OCI-LY7 (cell line): Measurements from ENCODE around the gene MVD. TPM values are rescaled to one million over a fixed set of nuclear protein-coding genes. Genes with fewer than 3 reads are reported as not detected.

Experiments
- BruUV-seq: library from RNA; stranded (reverse); fragments of 400-500 nt; replicated peaks from 2 replicates; lab custom pipeline; 2021; lab: Mats Ljungman, UMichigan
- CTCF ChIA-PET: fragments of 300-600 bp; sonication (Branson Sonifier 250); formaldehyde crosslinking; loops from one replicate; lab custom pipeline; 2022; ENCODE audit warnings: antibody characterized with exemption; ENCODE audit not compliant: unreplicated experiment; lab: Charles Lee
- POLR2A ChIA-PET: fragments of 300-600 bp; sonication (Branson Sonifier 250); formaldehyde crosslinking; loops from one replicate; lab custom pipeline; 2022; ENCODE audit warnings: antibody characterized with exemption; lab: Charles Lee
- DNase-seq: peaks from one replicate; pipeline ENCODE4 v3.0.0-alpha.2; 2015; ENCODE audit warnings: low spot score
- H2AFZ ChIP-seq: fragments of 200-600 bp; sonication (generic), shearing (Covaris generic); 2 replicates; pipeline ENCODE4 v1.6.1; 2014; ENCODE audit warnings: mild to moderate bottlenecking, antibody characterized with exemption, low read length, moderate library complexity
- H3K27ac ChIP-seq: fragments of 200-600 bp; sonication (generic); 2 replicates; pipeline ENCODE4 v1.5.1; 2014; ENCODE audit warnings: mixed run types, low read depth, mild to moderate bottlenecking, moderate library complexity, low read length, inconsistent platforms; ENCODE audit not compliant: poor library complexity, severe bottlenecking
- H3K36me3 ChIP-seq: fragments of 200-600 bp; sonication (generic); 2 replicates; pipeline ENCODE4 v1.6.1; 2014; ENCODE audit warnings: mild to moderate bottlenecking, antibody characterized with exemption, low read length, moderate library complexity, mixed read lengths; ENCODE audit not compliant: insufficient read depth
- H3K4me1 ChIP-seq: fragments of 200-600 bp; sonication (generic); 2 replicates; pipeline ENCODE4 v1.5.1; 2014; ENCODE audit warnings: mild to moderate bottlenecking, low read length; ENCODE audit not compliant: insufficient read depth, poor library complexity, severe bottlenecking
- H3K4me2 ChIP-seq: fragments of 200-600 bp; sonication (generic); 2 replicates; pipeline ENCODE4 v1.6.1; 2014; ENCODE audit warnings: mild to moderate bottlenecking, low read length
- H3K4me3 ChIP-seq: fragments of 200-600 bp; sonication (generic); 2 replicates; pipeline ENCODE4 v1.5.1; 2014; ENCODE audit warnings: mild to moderate bottlenecking, low read depth, low read length; ENCODE audit not compliant: poor library complexity, severe bottlenecking
- H3K79me2 ChIP-seq: fragments of 200-600 bp; sonication (generic); 2 replicates; pipeline ENCODE4 v1.6.1; 2016; ENCODE audit warnings: low read depth, mild to moderate bottlenecking, low read length, moderate library complexity, mixed read lengths; ENCODE audit not compliant: insufficient read depth
- H3K9me2 ChIP-seq: fragments of 200-600 bp; sonication (generic); 2 replicates; pipeline ENCODE4 v1.6.1; 2016; ENCODE audit warnings: mild to moderate bottlenecking, low read length, mixed read lengths; ENCODE audit not compliant: insufficient read depth
- H3K9me3 ChIP-seq: fragments of 200-600 bp; sonication (generic); 2 replicates; pipeline ENCODE4 v1.6.1; 2014; ENCODE audit warnings: mild to moderate bottlenecking, mixed run types, low read length, mixed read lengths
- H4K20me1 ChIP-seq: fragments of 200-600 bp; sonication (generic); 2 replicates; pipeline ENCODE4 v1.6.1; 2014; ENCODE audit warnings: mild to moderate bottlenecking, antibody characterized with exemption, low read length, moderate library complexity, mixed read lengths; ENCODE audit not compliant: insufficient read depth
- CTCF ChIP-seq: fragments of 200-600 bp; sonication (generic); conservative IDR thresholded peaks from 2 replicates; pipeline ENCODE4 v1.5.1; 2014; ENCODE audit warnings: mild to moderate bottlenecking, antibody characterized with exemption, low read length, moderate library complexity, mixed read lengths
- EZH2phosphoT487 ChIP-seq: fragments of 200-600 bp; sonication (generic); IDR thresholded peaks from 2 replicates; pipeline ENCODE4 v1.6.1; 2018; ENCODE audit warnings: low read depth, borderline replicate concordance, mild to moderate bottlenecking, mixed run types, antibody characterized with exemption, low read length, moderate library complexity, mixed read lengths
- intact Hi-C: fragments of 100-400 bp; cut with micrococcal nuclease; formaldehyde crosslinking; loops from one replicate; pipeline ENCODE4 v1.10.0; 2022; ENCODE audit not compliant: unreplicated experiment
- total RNA-seq, 2 experiments: library from RNA; depleted of rRNA in 1 of 2; stranded (reverse); fragments of >200 nt in 1 of 2; shearing (Covaris generic) in 1 of 2; gene quantifications; 2 replicates each; pipeline ENCODE4 v1.2.3, GENCODE V29; 2014 to 2022

The MVD gene
- total RNA-seq, 2 experiments from 2014 or later: 65.6 to 158 TPM

- TF ChIP-seq EZH2phosphoT487: no peak
- no peak for TF ChIP-seq CTCF
- ChIA-PET POLR2A (no interaction called here), CTCF (interaction anchor here (1.5 kb wide), 1 partner anchor 31 kb away, joined by 3 read pairs; no protein-coding TSS in a partner anchor)
- peak; percentile 35 for DNase-seq
- H3K36me3 ChIP-seq: peaks cover 4% of the 10 kb centered on the region; the same call in 1 of the 2 replicates
- no peaks in the 10 kb centered on the region for H3K9me2 ChIP-seq
- peak overlapping the region; percentile 9 for H3K27ac ChIP-seq
- peak overlapping the region; percentile 88 for H3K4me2 ChIP-seq
- peak overlapping the region; percentile 89 for H3K4me3 ChIP-seq
- no peaks in the 10 kb centered on the region for H4K20me1 ChIP-seq
- BruUV-seq: no TSS peak
- peak overlapping the region; percentile 18; the same call in 1 of the 2 replicates for H2AFZ ChIP-seq
- intact Hi-C loops: loop anchor here (2.0 kb wide), 1 partner anchor 76 kb away; no protein-coding TSS in a partner anchor
- H3K9me3 ChIP-seq: no peaks in the 10 kb centered on the region
- peaks cover 19% of the 10 kb centered on the region; the same call in 1 of the 2 replicates for H3K79me2 ChIP-seq
- peaks cover 45% of the 10 kb centered on the region for H3K4me1 ChIP-seq
Observed at GRCh38 chr16:88706965-88707826, 44.3 kb upstream of the MVD start.

GRCh38 chr16:88706229-88706964 is 43.5 kb upstream of the MVD start, which contains the start of the genes CTU2 and RNF166:
TSS of gene CTU2 (plus strand) at chr16:88706503. CDS start at chr16:88706531, 28 bp downstream.
TSS of gene RNF166 (minus strand) at chr16:88706408. CDS start at chr16:88706325, 83 bp downstream.
- TSS peak; percentile 78 for BruUV-seq
- intact Hi-C loops: loop anchor here (2.0 kb wide), 1 partner anchor 76 kb away; no protein-coding TSS in a partner anchor
- H3K4me2 ChIP-seq: peak within 1 kb of the TSS; percentile 88
- no peaks in the 10 kb centered on the region for H3K9me2 ChIP-seq
- peak; percentile 91 for DNase-seq
- H4K20me1 ChIP-seq: no peaks in the 10 kb centered on the region
- H3K79me2 ChIP-seq: peaks cover 24% of the 10 kb centered on the region; the same call in 1 of the 2 replicates
- TF ChIP-seq EZH2phosphoT487 (no peak), CTCF (no peak)
- peak within 1 kb of the TSS; percentile 18 for H2AFZ ChIP-seq
- peak within 1 kb of the TSS; percentile 71 for H3K27ac ChIP-seq
- no peaks in the 10 kb centered on the region for H3K9me3 ChIP-seq
- peaks cover 53% of the 10 kb centered on the region for H3K4me1 ChIP-seq
- H3K4me3 ChIP-seq: peak within 1 kb of the TSS; percentile 89
- ChIA-PET POLR2A (no interaction called here), CTCF (interaction anchor here (1.5 kb wide), 1 partner anchor 31 kb away, joined by 3 read pairs; no protein-coding TSS in a partner anchor)
- peaks cover 4% of the 10 kb centered on the region; the same call in 1 of the 2 replicates for H3K36me3 ChIP-seq
